Measurements from ENCODE around the gene ZMIZ1.

The ZMIZ1 gene

GRCh38 chr10:79042639-79043411 lies 25.9 kb upstream of the ZMIZ1 start:
- TF ChIP-seq FOXP2 (optimal IDR thresholded peaks at IDR 0.05; ENCODE audit: borderline replicate concordance, extremely low read depth, extremely low read length, insufficient read depth) (no peak), REST (IDR thresholded peaks at IDR 0.05; ENCODE audit: insufficient read depth in 1 of 2, low read depth in 2 of 2, low read length in 2 of 2) (no peak), SIN3A (IDR thresholded peaks at IDR 0.05; ENCODE audit: borderline replicate concordance, insufficient read depth, low read length) (no peak), TAF1 (IDR thresholded peaks at IDR 0.05; ENCODE audit: borderline replicate concordance, insufficient read depth, low read length) (no peak), POLR2AphosphoS5 (IDR thresholded peaks at IDR 0.05; ENCODE audit: low read depth, low read length) (no peak)

- TF ChIP-seq POLR2AphosphoS5 (IDR thresholded peaks at IDR 0.05; ENCODE audit: low read depth, low read length): no peak
- TF ChIP-seq SIN3A (IDR thresholded peaks at IDR 0.05; ENCODE audit: borderline replicate concordance, insufficient read depth, low read length): no peak
- no peak for TF ChIP-seq FOXP2 (optimal IDR thresholded peaks at IDR 0.05; ENCODE audit: borderline replicate concordance, extremely low read depth, extremely low read length, insufficient read depth)
- TF ChIP-seq TAF1 (IDR thresholded peaks at IDR 0.05; ENCODE audit: borderline replicate concordance, insufficient read depth, low read length): no peak
- TF ChIP-seq REST (IDR thresholded peaks at IDR 0.05; ENCODE audit: insufficient read depth in 1 of 2, low read depth in 2 of 2, low read length in 2 of 2): no peak
Measured at GRCh38 chr10:79044036-79044632, 24.6 kb upstream of the ZMIZ1 start.

- TF ChIP-seq REST (IDR thresholded peaks at IDR 0.05; ENCODE audit: insufficient read depth in 1 of 2, low read depth in 2 of 2, low read length in 2 of 2) (no peak), SIN3A (IDR thresholded peaks at IDR 0.05; ENCODE audit: borderline replicate concordance, insufficient read depth, low read length) (no peak), POLR2AphosphoS5 (IDR thresholded peaks at IDR 0.05; ENCODE audit: low read depth, low read length) (no peak), FOXP2 (optimal IDR thresholded peaks at IDR 0.05; ENCODE audit: borderline replicate concordance, extremely low read depth, extremely low read length, insufficient read depth) (no peak), TAF1 (IDR thresholded peaks at IDR 0.05; ENCODE audit: borderline replicate concordance, insufficient read depth, low read length) (no peak)
Measured at GRCh38 chr10:79044846-79045245, 23.9 kb upstream of the ZMIZ1 start.

GRCh38 chr10:79045566-79046175 lies 23.1 kb upstream of the ZMIZ1 start:
- TF ChIP-seq POLR2AphosphoS5 (IDR thresholded peaks at IDR 0.05; ENCODE audit: low read depth, low read length) (no peak), SIN3A (IDR thresholded peaks at IDR 0.05; ENCODE audit: borderline replicate concordance, insufficient read depth, low read length) (no peak), TAF1 (IDR thresholded peaks at IDR 0.05; ENCODE audit: borderline replicate concordance, insufficient read depth, low read length) (no peak), FOXP2 (optimal IDR thresholded peaks at IDR 0.05; ENCODE audit: borderline replicate concordance, extremely low read depth, extremely low read length, insufficient read depth) (no peak), REST (IDR thresholded peaks at IDR 0.05; ENCODE audit: insufficient read depth in 1 of 2, low read depth in 2 of 2, low read length in 2 of 2) (no peak)
